ENCODE measurements around the gene SLC37A1. TPM values are rescaled to one million over a fixed set of nuclear protein-coding genes. Genes with fewer than 3 reads are reported as not detected.

The SLC37A1 gene
- total RNA-seq, 3 donors from 2014 or later (not counting 1 experiment from before 2014, with no cell fraction given), result 24.8 to 25.8 (median 25.3) TPM

- Mint-ChIP-seq H3K36me3 (peaks cover 12% of the 10 kb centered on the region), H3K27ac (no peak overlapping the region), H3K9me3 (no peaks in the 10 kb centered on the region), H3K4me1 (peaks cover 2 to 5% of the 10 kb centered on the region in 2 donors), H3K4me3 (no peak overlapping the region), H3K27me3 (ENCODE audit: low read depth in 2 of 2) (no peaks in the 10 kb centered on the region)
- Histone ChIP-seq H3K27ac (ENCODE audit: low read length) (no peak overlapping the region), H3K27me3 (ENCODE audit: control insufficient read depth, insufficient read depth, low read length) (no peaks in the 10 kb centered on the region), H3K4me1 (ENCODE audit: control insufficient read depth, insufficient read depth, low read length) (peaks cover 14% of the 10 kb centered on the region), H3K4me3 (ENCODE audit: low read length) (no peak overlapping the region), H3K9me3 (ENCODE audit: control insufficient read depth, insufficient read depth, low read length) (no peaks in the 10 kb centered on the region), H3K36me3 (ENCODE audit: control insufficient read depth, insufficient read depth, low read length) (peaks cover 28% of the 10 kb centered on the region)
- TF ChIP-seq CTCF (IDR thresholded peaks at IDR 0.05), result no peak
- ATAC-seq (no peak), DNase-seq (no peak)
- intact Hi-C loops (cut with micrococcal nuclease), result no loop called here
- over 99% methylated on average over 5 of the region's 7 CpGs for WGBS (ENCODE audit: insufficient coverage)
These were observed 26.3 kb downstream of the SLC37A1 start for GRCh38 chr21:42539931-42540343.

GRCh38 chr21:42540396-42540795, 26.7 kb downstream of the SLC37A1 start:
- Mint-ChIP-seq H3K27me3 (ENCODE audit: low read depth in 2 of 2) (no peaks in the 10 kb centered on the region), H3K36me3 (peaks cover 12% of the 10 kb centered on the region), H3K27ac (no peak overlapping the region), H3K4me3 (no peak overlapping the region), H3K4me1 (peaks cover 7 to 10% of the 10 kb centered on the region in 2 donors), H3K9me3 (no peaks in the 10 kb centered on the region)
- DNase-seq (no peak), ATAC-seq (no peak)
- WGBS (ENCODE audit: insufficient coverage), result 87% methylated on average over 8 of the region's 8 CpGs
- Histone ChIP-seq H3K36me3 (ENCODE audit: control insufficient read depth, insufficient read depth, low read length) (peaks cover 25% of the 10 kb centered on the region), H3K4me3 (ENCODE audit: low read length) (no peak overlapping the region), H3K27me3 (ENCODE audit: control insufficient read depth, insufficient read depth, low read length) (no peaks in the 10 kb centered on the region), H3K4me1 (ENCODE audit: control insufficient read depth, insufficient read depth, low read length) (peaks cover 17% of the 10 kb centered on the region), H3K27ac (ENCODE audit: low read length) (no peak overlapping the region), H3K9me3 (ENCODE audit: control insufficient read depth, insufficient read depth, low read length) (no peaks in the 10 kb centered on the region)
- TF ChIP-seq CTCF (IDR thresholded peaks at IDR 0.05), result no peak
- intact Hi-C loops (cut with micrococcal nuclease), result no loop called here

GRCh38 chr21:42541174-42541573, 27.5 kb downstream of the SLC37A1 start:
- H3K36me3 ChIP-seq (ENCODE audit: control insufficient read depth, insufficient read depth, low read length), result peaks cover 24% of the 10 kb centered on the region
- ATAC-seq, result no peak
- Mint-ChIP-seq H3K27ac (no peak overlapping the region), H3K4me1 (peaks cover 7 to 11% of the 10 kb centered on the region in 2 donors), H3K36me3 (peaks cover 12% of the 10 kb centered on the region), H3K4me3 (no peak overlapping the region), H3K9me3 (no peaks in the 10 kb centered on the region), H3K27me3 (ENCODE audit: low read depth in 2 of 2) (no peaks in the 10 kb centered on the region)
- H3K4me1 ChIP-seq (ENCODE audit: control insufficient read depth, insufficient read depth, low read length), result peaks cover 14% of the 10 kb centered on the region
- H3K9me3 ChIP-seq (ENCODE audit: control insufficient read depth, insufficient read depth, low read length), result no peaks in the 10 kb centered on the region
- no peak overlapping the region for H3K4me3 ChIP-seq (ENCODE audit: low read length)
- TF ChIP-seq CTCF (IDR thresholded peaks at IDR 0.05), result no peak
- 89% methylated on average over 12 of the region's 12 CpGs for WGBS (ENCODE audit: insufficient coverage)
- H3K27ac ChIP-seq (ENCODE audit: low read length), result no peak overlapping the region
- no peak for DNase-seq
- H3K27me3 ChIP-seq (ENCODE audit: control insufficient read depth, insufficient read depth, low read length), result no peaks in the 10 kb centered on the region
- intact Hi-C loops (cut with micrococcal nuclease), result no loop called here

GRCh38 chr21:42541618-42542017, 28.0 kb downstream of the SLC37A1 start:
- Histone ChIP-seq H3K27me3 (ENCODE audit: control insufficient read depth, insufficient read depth, low read length) (no peaks in the 10 kb centered on the region), H3K36me3 (ENCODE audit: control insufficient read depth, insufficient read depth, low read length) (peaks cover 23% of the 10 kb centered on the region), H3K9me3 (ENCODE audit: control insufficient read depth, insufficient read depth, low read length) (no peaks in the 10 kb centered on the region), H3K4me3 (ENCODE audit: low read length) (no peak overlapping the region), H3K27ac (ENCODE audit: low read length) (no peak overlapping the region), H3K4me1 (ENCODE audit: control insufficient read depth, insufficient read depth, low read length) (peaks cover 14% of the 10 kb centered on the region)
- H3K9me3 Mint-ChIP-seq, result no peaks in the 10 kb centered on the region
- H3K27ac Mint-ChIP-seq, result no peak overlapping the region
- ATAC-seq, result no peak
- no peak for TF ChIP-seq CTCF (IDR thresholded peaks at IDR 0.05)
- H3K4me1 Mint-ChIP-seq, result peaks cover 7 to 11% of the 10 kb centered on the region in 2 donors
- peaks cover 12% of the 10 kb centered on the region for H3K36me3 Mint-ChIP-seq
- DNase-seq, result no peak
- H3K4me3 Mint-ChIP-seq, result no peak overlapping the region
- H3K27me3 Mint-ChIP-seq (ENCODE audit: low read depth in 2 of 2), result no peaks in the 10 kb centered on the region
- intact Hi-C loops (cut with micrococcal nuclease), result no loop called here
